OCI-LY7 (cell line): ENCODE measurements around the gene SORCS3. TPM values are rescaled to one million over a fixed set of nuclear protein-coding genes. Genes with fewer than 3 reads are reported as not detected.

Source experiments
- BruUV-seq: library from RNA; stranded (reverse); fragments of 400-500 nt; replicated peaks from 2 replicates; lab custom pipeline; 2021; lab: Mats Ljungman, UMichigan
- CTCF ChIA-PET: fragments of 300-600 bp; sonication (Branson Sonifier 250); formaldehyde crosslinking; loops from one replicate; lab custom pipeline; 2022; ENCODE audit warnings: antibody characterized with exemption; ENCODE audit not compliant: unreplicated experiment; lab: Charles Lee
- POLR2A ChIA-PET: fragments of 300-600 bp; sonication (Branson Sonifier 250); formaldehyde crosslinking; loops from one replicate; lab custom pipeline; 2022; ENCODE audit warnings: antibody characterized with exemption; lab: Charles Lee
- DNase-seq: peaks from one replicate; pipeline ENCODE4 v3.0.0-alpha.2; 2015; ENCODE audit warnings: low spot score
- H2AFZ ChIP-seq: fragments of 200-600 bp; sonication (generic), shearing (Covaris generic); 2 replicates; pipeline ENCODE4 v1.6.1; 2014; ENCODE audit warnings: mild to moderate bottlenecking, antibody characterized with exemption, low read length, moderate library complexity
- H3K27ac ChIP-seq: fragments of 200-600 bp; sonication (generic); 2 replicates; pipeline ENCODE4 v1.5.1; 2014; ENCODE audit warnings: mixed run types, low read depth, mild to moderate bottlenecking, moderate library complexity, low read length, inconsistent platforms; ENCODE audit not compliant: poor library complexity, severe bottlenecking
- H3K36me3 ChIP-seq: fragments of 200-600 bp; sonication (generic); 2 replicates; pipeline ENCODE4 v1.6.1; 2014; ENCODE audit warnings: mild to moderate bottlenecking, antibody characterized with exemption, low read length, moderate library complexity, mixed read lengths; ENCODE audit not compliant: insufficient read depth
- H3K4me1 ChIP-seq: fragments of 200-600 bp; sonication (generic); 2 replicates; pipeline ENCODE4 v1.5.1; 2014; ENCODE audit warnings: mild to moderate bottlenecking, low read length; ENCODE audit not compliant: insufficient read depth, poor library complexity, severe bottlenecking
- H3K4me2 ChIP-seq: fragments of 200-600 bp; sonication (generic); 2 replicates; pipeline ENCODE4 v1.6.1; 2014; ENCODE audit warnings: mild to moderate bottlenecking, low read length
- H3K4me3 ChIP-seq: fragments of 200-600 bp; sonication (generic); 2 replicates; pipeline ENCODE4 v1.5.1; 2014; ENCODE audit warnings: mild to moderate bottlenecking, low read depth, low read length; ENCODE audit not compliant: poor library complexity, severe bottlenecking
- H3K79me2 ChIP-seq: fragments of 200-600 bp; sonication (generic); 2 replicates; pipeline ENCODE4 v1.6.1; 2016; ENCODE audit warnings: low read depth, mild to moderate bottlenecking, low read length, moderate library complexity, mixed read lengths; ENCODE audit not compliant: insufficient read depth
- H3K9me2 ChIP-seq: fragments of 200-600 bp; sonication (generic); 2 replicates; pipeline ENCODE4 v1.6.1; 2016; ENCODE audit warnings: mild to moderate bottlenecking, low read length, mixed read lengths; ENCODE audit not compliant: insufficient read depth
- H3K9me3 ChIP-seq: fragments of 200-600 bp; sonication (generic); 2 replicates; pipeline ENCODE4 v1.6.1; 2014; ENCODE audit warnings: mild to moderate bottlenecking, mixed run types, low read length, mixed read lengths
- H4K20me1 ChIP-seq: fragments of 200-600 bp; sonication (generic); 2 replicates; pipeline ENCODE4 v1.6.1; 2014; ENCODE audit warnings: mild to moderate bottlenecking, antibody characterized with exemption, low read length, moderate library complexity, mixed read lengths; ENCODE audit not compliant: insufficient read depth
- EZH2phosphoT487 ChIP-seq: fragments of 200-600 bp; sonication (generic); IDR thresholded peaks from 2 replicates; pipeline ENCODE4 v1.6.1; 2018; ENCODE audit warnings: low read depth, borderline replicate concordance, mild to moderate bottlenecking, mixed run types, antibody characterized with exemption, low read length, moderate library complexity, mixed read lengths
- intact Hi-C: fragments of 100-400 bp; cut with micrococcal nuclease; formaldehyde crosslinking; loops from one replicate; pipeline ENCODE4 v1.10.0; 2022; ENCODE audit not compliant: unreplicated experiment
- total RNA-seq, 2 experiments: library from RNA; depleted of rRNA in 1 of 2; stranded (reverse); fragments of >200 nt in 1 of 2; shearing (Covaris generic) in 1 of 2; gene quantifications; 2 replicates each; pipeline ENCODE4 v1.2.3, GENCODE V29; 2014 to 2022
- TF ChIP-seq, protein P1 (sequence below): fragments of 200-600 bp; sonication (generic); conservative IDR thresholded peaks from 2 replicates; pipeline ENCODE4 v1.5.1; 2014; ENCODE audit warnings: mild to moderate bottlenecking, antibody characterized with exemption, low read length, moderate library complexity, mixed read lengths

SORCS3 gene
- total RNA-seq, 2 experiments from 2014 or later = not detected

DNA sequence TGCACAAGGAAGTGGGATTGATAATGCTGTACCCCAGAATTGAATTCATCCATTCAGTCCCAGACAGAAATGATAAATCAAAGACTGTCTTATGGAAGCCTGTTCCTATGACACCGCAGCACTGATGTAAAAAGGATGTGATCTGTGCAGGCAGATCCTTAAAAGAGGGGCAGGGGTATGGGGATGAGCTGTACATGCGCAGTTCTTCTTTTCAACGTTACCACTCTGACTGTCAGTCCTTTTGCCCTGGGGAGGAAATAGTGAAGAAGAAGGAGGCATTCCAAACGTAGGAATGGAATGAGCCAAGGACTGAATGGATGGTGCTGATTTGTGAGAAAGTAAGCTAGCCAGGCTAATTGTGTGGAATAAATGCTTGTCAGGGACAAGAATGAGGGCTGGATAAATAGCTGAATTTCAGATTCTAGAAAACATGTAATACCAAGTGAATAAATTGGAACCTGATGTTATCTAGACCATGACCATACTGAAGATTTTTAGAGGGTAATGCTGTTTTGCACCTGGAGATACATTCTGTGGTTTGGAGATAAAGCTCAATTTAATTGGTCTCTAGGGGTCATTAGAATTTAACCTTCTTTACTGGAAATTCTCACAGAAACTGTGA lies 509.3 kb downstream of the SORCS3 start:
- no peak overlapping the region for H3K4me2 ChIP-seq
- no peaks in the 10 kb centered on the region for H4K20me1 ChIP-seq
- H3K4me1 ChIP-seq = no peaks in the 10 kb centered on the region
- H3K9me2 ChIP-seq = no peaks in the 10 kb centered on the region
- no peaks in the 10 kb centered on the region for H3K9me3 ChIP-seq
- H3K79me2 ChIP-seq = no peaks in the 10 kb centered on the region
- H3K4me3 ChIP-seq = no peak overlapping the region
- H3K36me3 ChIP-seq = no peaks in the 10 kb centered on the region
- ChIA-PET POLR2A (no interaction called here), CTCF (no interaction called here)
- H2AFZ ChIP-seq = no peak overlapping the region
- no peak for DNase-seq
- H3K27ac ChIP-seq = no peak overlapping the region
- intact Hi-C loops = no loop called here
- TF ChIP-seq, protein P1, sequence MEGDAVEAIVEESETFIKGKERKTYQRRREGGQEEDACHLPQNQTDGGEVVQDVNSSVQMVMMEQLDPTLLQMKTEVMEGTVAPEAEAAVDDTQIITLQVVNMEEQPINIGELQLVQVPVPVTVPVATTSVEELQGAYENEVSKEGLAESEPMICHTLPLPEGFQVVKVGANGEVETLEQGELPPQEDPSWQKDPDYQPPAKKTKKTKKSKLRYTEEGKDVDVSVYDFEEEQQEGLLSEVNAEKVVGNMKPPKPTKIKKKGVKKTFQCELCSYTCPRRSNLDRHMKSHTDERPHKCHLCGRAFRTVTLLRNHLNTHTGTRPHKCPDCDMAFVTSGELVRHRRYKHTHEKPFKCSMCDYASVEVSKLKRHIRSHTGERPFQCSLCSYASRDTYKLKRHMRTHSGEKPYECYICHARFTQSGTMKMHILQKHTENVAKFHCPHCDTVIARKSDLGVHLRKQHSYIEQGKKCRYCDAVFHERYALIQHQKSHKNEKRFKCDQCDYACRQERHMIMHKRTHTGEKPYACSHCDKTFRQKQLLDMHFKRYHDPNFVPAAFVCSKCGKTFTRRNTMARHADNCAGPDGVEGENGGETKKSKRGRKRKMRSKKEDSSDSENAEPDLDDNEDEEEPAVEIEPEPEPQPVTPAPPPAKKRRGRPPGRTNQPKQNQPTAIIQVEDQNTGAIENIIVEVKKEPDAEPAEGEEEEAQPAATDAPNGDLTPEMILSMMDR = no peak
- TF ChIP-seq EZH2phosphoT487 = no peak
- no TSS peak for BruUV-seq

DNA sequence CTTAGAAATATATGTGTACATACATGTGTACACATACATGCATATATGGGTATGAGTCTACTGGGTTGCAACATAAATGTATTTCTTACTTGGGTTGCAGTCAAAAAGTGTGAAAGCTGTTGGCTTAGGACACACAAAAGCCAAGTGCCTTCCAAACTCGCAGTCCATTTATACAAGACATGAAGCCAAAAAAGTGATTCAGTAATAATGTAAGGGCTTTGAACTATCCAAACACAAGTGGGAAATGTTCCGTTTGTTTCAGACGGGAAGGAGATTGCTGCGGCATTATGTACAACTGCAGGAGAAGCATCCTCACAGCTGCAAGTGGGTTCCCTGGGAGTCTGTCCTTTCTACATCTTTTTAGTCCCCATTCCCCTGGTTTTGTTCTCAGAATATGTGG lies 513.6 kb downstream of the SORCS3 start:
- ChIA-PET CTCF (no interaction called here), POLR2A (no interaction called here)
- TF ChIP-seq EZH2phosphoT487 = no peak
- TF ChIP-seq, protein P1 = no peak
- DNase-seq = no peak
- Histone ChIP-seq H4K20me1 (no peaks in the 10 kb centered on the region), H3K4me2 (no peak overlapping the region), H3K4me3 (no peak overlapping the region), H3K9me3 (no peaks in the 10 kb centered on the region), H3K36me3 (no peaks in the 10 kb centered on the region), H3K27ac (no peak overlapping the region), H3K79me2 (no peaks in the 10 kb centered on the region), H3K4me1 (no peaks in the 10 kb centered on the region), H3K9me2 (no peaks in the 10 kb centered on the region), H2AFZ (no peak overlapping the region)
- intact Hi-C loops = no loop called here
- no TSS peak for BruUV-seq

DNA sequence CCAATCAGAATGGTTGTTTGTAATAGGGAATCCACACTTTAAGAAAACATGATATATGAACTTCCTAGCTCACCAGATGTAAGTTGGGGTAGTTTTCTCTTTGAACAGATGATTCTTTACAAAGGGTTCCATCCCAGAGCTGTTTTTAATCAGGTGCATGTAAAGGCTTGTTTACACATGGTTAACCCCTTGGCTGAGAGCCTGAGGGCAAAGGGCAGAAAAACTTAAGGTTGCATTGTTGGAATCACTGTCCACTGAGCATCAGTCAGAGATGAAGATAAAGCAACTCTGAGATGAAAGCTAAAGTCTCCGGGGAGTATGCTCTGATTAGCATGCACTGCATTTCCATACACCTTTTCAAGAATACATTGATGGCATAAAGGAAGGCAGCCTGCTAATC lies 518.2 kb downstream of the SORCS3 start:
- ChIA-PET POLR2A (interaction anchor here (0.6 kb wide), 1 partner anchor 134 kb away, joined by 3 read pairs; no protein-coding TSS in a partner anchor), CTCF (no interaction called here)
- no peak for TF ChIP-seq EZH2phosphoT487
- TF ChIP-seq, protein P1 = no peak
- Histone ChIP-seq H3K27ac (no peak overlapping the region), H2AFZ (no peak overlapping the region), H3K9me2 (no peaks in the 10 kb centered on the region), H3K4me1 (no peaks in the 10 kb centered on the region), H4K20me1 (no peaks in the 10 kb centered on the region), H3K9me3 (no peaks in the 10 kb centered on the region), H3K4me2 (no peak overlapping the region), H3K79me2 (no peaks in the 10 kb centered on the region), H3K4me3 (no peak overlapping the region), H3K36me3 (no peaks in the 10 kb centered on the region)
- DNase-seq = no peak
- no TSS peak for BruUV-seq
- intact Hi-C loops = no loop called here
